Stimulated activated memory B cell treated with anti-CD40 and anti-IgM and Interleukin-4, amounts not matched to agents 10 μg/mL and 1 μg/mL and 100 μg/mL, for 72 hours (primary cell): ENCODE data around the gene DLG2.
A peak's percentile ranks its signal among the peaks of the same experiment; 100 is the strongest.
"Not testable (repeated sequence)": the region's sequence is repeated elsewhere in the genome, so short reads cannot be mapped to it uniquely, and the experiment has no call there.

Experiments
- ATAC-seq: fragments of 150-1000 bp; cut with Tn5 transposase; 2 replicates; pipeline ENCODE4 v1.10.0; 2021
- H3K27ac Mint-ChIP-seq: one replicate; pipeline ENCODE4 v1.8.0; 2022; ENCODE audit warnings: mild to moderate bottlenecking, mixed read lengths
- H3K27me3 Mint-ChIP-seq: one replicate; pipeline ENCODE4 v1.8.0; 2022; ENCODE audit warnings: mixed read lengths
- H3K36me3 Mint-ChIP-seq: one replicate; pipeline ENCODE4 v1.8.0; 2022; ENCODE audit warnings: mixed read lengths
- H3K4me1 Mint-ChIP-seq: one replicate; pipeline ENCODE4 v1.8.0; 2022; ENCODE audit warnings: mixed read lengths
- H3K4me3 Mint-ChIP-seq: one replicate; pipeline ENCODE4 v1.8.0; 2022; ENCODE audit warnings: mild to moderate bottlenecking, moderate library complexity, mixed read lengths
- H3K9me3 Mint-ChIP-seq: one replicate; pipeline ENCODE4 v1.8.0; 2022; ENCODE audit warnings: mixed read lengths

DLG2 gene

DNA sequence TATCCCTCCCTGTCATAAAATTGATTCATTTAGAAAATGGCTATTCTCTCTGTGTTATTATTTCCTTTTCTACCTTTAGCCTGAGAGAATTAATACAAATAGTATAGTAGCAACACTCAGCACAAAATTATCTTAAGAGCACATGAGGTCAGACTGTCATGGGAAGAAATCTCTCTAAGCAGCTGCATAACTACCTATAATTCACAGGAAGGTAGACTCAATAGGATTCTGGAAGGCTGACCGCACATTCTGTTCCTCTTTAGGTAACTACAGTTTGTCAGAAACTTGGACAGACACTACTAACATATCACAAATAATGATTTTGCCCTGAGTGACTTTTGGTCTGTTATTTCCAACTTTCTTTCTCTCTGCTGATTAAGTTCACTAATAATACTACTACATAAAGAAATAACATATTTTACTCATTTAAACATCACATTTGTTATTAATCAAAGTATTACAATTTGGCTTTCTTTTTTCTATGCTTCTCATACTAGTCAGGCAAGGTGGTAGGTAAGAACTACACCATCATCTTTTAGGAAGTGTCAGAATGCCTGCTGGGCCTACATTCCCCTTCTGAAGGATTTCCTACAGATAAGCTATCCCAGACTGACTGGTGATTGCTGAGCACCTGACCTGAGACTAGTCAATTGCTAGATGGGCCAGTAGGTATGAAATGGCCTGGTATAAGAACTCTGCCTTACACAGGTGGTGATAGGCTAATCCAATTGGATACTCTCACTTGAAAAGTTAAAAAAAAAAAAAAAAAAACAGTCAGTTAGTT lies 325.1 kb downstream of the DLG2 start:
- H3K27ac Mint-ChIP-seq, result no peak overlapping the region
- H3K27me3 Mint-ChIP-seq, result no peaks in the 10 kb centered on the region
- ATAC-seq, result peak; percentile 43

DNA sequence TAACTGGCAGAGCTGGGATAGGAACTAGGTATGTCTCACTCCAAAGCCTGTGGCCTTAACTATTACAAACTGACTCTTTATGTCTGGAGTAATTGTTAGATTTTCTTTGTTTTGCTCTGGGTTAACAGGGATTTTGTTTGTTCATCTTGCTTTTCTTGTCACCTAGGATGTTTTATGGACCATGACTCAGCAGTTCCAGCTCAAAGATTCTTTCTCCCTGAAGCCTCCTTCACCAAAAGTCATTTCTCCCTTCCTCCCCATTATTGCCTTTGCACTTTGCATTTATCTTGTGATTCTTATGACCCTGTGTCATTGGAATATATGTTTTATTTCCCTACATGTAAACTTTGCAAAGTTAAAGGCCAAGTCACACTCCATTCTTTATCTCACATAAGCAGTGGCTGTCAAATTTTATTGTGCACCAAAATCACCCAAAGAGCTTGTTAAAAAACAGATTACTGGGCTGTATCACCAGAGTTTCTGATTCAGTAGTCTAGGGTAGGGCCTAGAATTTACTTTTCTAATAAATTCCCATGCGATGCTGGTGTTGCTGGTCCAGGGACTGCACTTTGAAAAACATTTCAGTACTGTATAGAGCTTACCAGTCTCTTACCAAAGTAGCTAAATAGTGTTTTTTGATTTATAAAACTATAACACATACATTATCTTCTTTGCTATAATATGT lies 327.7 kb downstream of the DLG2 start:
- H3K9me3 Mint-ChIP-seq, result no peaks in the 10 kb centered on the region
- H3K36me3 Mint-ChIP-seq, result no peaks in the 10 kb centered on the region
- no peaks in the 10 kb centered on the region for H3K27me3 Mint-ChIP-seq

More for the DNA sequence above, 325.1 kb downstream of the DLG2 start:
- Mint-ChIP-seq H3K36me3 (no peaks in the 10 kb centered on the region), H3K9me3 (no peaks in the 10 kb centered on the region), H3K4me3 (no peak overlapping the region), H3K4me1 (peaks cover 15% of the 10 kb centered on the region)

DNA sequence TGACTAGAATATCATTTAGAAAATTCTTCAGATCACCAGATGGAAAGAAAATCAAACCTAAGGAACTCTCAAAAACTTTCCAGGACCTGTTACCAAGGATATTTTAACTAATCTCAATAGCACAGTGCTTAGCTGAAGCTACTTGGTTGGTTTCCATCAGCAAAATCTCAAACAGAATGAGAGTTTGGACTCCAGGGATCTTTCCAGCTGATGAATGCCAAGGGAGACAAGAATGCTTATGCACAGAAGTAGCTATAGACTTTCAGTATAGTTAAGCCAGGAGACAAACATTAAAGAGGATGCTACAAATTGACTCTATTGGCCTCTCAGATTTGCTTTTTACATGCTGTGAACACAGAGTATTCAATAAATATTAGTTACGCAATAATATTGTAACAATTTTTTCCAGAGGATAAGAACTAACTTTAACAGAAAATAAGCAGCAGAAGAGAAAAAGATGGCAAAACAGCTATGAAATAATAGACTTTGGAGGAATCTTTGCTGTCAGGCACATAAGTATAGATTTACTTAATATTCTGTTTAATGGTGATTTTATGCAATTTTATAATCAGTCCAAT lies 331.4 kb downstream of the DLG2 start:
- no peaks in the 10 kb centered on the region for H3K36me3 Mint-ChIP-seq
- H3K9me3 Mint-ChIP-seq, result peaks cover 3% of the 10 kb centered on the region
- no peaks in the 10 kb centered on the region for H3K27me3 Mint-ChIP-seq
- ATAC-seq, result no peak
- H3K4me1 Mint-ChIP-seq, result peaks cover 19% of the 10 kb centered on the region
- H3K4me3 Mint-ChIP-seq, result no peak overlapping the region
- no peak overlapping the region for H3K27ac Mint-ChIP-seq

More for the DNA sequence above, 327.7 kb downstream of the DLG2 start:
- no peak for ATAC-seq
- Mint-ChIP-seq H3K4me1 (peaks cover 15% of the 10 kb centered on the region), H3K4me3 (no peak overlapping the region), H3K27ac (no peak overlapping the region)

DNA sequence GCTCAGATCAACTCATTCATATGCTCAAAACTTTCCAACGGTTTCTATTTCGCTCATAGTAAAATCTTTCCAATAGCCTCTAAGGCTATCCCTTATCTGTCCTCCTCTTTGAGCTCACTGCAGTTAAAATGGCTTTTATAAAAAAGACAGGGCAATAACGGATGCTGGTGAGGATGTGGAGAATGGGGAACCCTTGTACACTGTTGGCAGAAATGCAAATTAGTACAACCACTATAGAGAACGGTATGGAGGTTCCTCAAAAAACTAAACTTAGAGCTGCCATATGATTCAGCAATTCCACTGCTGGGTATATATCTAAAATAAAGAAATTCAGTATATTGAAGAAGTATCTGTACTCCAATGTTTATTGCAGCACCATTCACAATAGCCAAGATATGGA lies 345.6 kb downstream of the DLG2 start:
- Mint-ChIP-seq H3K27me3 (no peaks in the 10 kb centered on the region), H3K4me3 (no peak overlapping the region), H3K36me3 (no peaks in the 10 kb centered on the region), H3K9me3 (no peaks in the 10 kb centered on the region), H3K27ac (no peak overlapping the region), H3K4me1 (peaks cover 13% of the 10 kb centered on the region)
- ATAC-seq, result peak; percentile 61

DNA sequence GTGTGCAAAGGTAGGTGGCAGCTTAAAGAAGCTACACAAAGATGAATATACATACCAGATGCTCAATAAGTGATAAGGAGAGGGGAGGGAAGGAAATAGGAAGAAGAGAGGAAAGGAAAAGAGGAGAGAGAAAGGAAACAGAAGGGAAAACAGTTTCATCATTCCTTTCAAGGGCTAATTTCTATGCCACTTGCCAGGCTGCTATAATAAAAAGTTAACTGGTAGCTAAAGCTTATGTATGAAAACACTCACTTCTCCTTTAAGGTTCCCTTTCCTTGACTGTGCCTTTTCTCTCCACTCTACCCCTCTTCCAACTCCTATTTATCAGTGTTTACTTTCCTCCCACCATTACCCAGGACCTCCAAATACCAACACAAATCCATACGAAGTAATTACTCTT lies 347.9 kb downstream of the DLG2 start:
- Mint-ChIP-seq H3K36me3 (no peaks in the 10 kb centered on the region), H3K4me3 (no peak overlapping the region), H3K4me1 (peaks cover 13% of the 10 kb centered on the region), H3K27ac (no peak overlapping the region), H3K9me3 (no peaks in the 10 kb centered on the region), H3K27me3 (no peaks in the 10 kb centered on the region)
- no peak for ATAC-seq

GRCh38 chr11:85277693-85278092 lies 349.5 kb downstream of the DLG2 start:
- Mint-ChIP-seq H3K27me3 (no peaks in the 10 kb centered on the region), H3K36me3 (no peaks in the 10 kb centered on the region), H3K4me1 (peaks cover 13% of the 10 kb centered on the region), H3K9me3 (no peaks in the 10 kb centered on the region), H3K27ac (no peak overlapping the region), H3K4me3 (no peak overlapping the region)
- no peak for ATAC-seq

DNA sequence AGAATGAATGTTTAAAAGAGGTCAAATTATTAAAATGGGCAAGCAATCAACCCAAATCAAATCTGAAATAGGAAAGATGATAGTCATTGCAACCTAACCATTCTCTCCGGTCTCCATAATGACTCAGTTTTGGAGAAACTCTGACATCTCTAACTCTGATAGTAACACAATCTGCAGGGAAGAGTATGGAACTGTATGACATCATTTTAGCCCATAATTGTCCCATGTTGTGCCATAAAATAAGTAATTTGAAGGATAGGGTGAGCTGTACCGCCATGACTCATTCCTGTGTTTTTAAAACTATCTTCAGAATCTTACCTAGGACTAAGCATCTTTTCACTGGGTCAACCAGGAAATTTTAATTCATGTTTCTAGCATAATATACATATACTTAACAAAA lies 350.8 kb downstream of the DLG2 start:
- H3K36me3 Mint-ChIP-seq, result peaks cover 9% of the 10 kb centered on the region
- ATAC-seq, result no peak
- peaks cover 7% of the 10 kb centered on the region for H3K9me3 Mint-ChIP-seq
- no peak overlapping the region for H3K4me3 Mint-ChIP-seq
- H3K27me3 Mint-ChIP-seq, result no peaks in the 10 kb centered on the region
- H3K4me1 Mint-ChIP-seq, result peaks cover 13% of the 10 kb centered on the region
- no peak overlapping the region for H3K27ac Mint-ChIP-seq

- H3K4me3 Mint-ChIP-seq, H3K27me3 Mint-ChIP-seq, H3K4me1 Mint-ChIP-seq, ATAC-seq, H3K27ac Mint-ChIP-seq: not testable (repeated sequence)
- Mint-ChIP-seq H3K9me3 (peaks cover 12% of the 10 kb centered on the region), H3K36me3 (peaks cover 14% of the 10 kb centered on the region)
Observed at GRCh38 chr11:85270315-85270714, 356.8 kb downstream of the DLG2 start.

DNA sequence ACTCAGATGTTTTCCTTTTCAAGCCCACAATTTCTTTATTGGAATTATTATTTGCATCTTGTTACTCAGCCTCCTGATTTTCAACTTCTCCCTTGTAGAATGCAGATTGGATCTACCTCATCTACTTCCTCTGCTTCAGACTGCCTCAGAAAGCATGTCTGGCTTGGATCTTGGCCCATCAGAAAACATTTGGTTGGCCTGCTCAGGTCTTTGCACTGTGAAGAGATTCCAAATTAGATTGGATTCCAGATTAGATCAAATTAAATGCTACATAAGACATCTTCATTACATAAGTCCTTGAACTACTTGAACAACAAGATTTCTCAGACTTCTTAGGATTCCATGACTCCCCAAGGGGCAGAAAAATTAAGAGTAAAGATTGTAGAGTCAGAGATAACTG lies 358.0 kb downstream of the DLG2 start:
- Mint-ChIP-seq H3K9me3 (peaks cover 12% of the 10 kb centered on the region), H3K36me3 (peaks cover 14% of the 10 kb centered on the region), H3K27ac (no peak overlapping the region), H3K4me1 (peaks cover 6% of the 10 kb centered on the region), H3K4me3 (no peak overlapping the region), H3K27me3 (no peaks in the 10 kb centered on the region)
- no peak for ATAC-seq

GRCh38 chr11:85266646-85267045 lies 360.5 kb downstream of the DLG2 start:
- no peak overlapping the region for H3K4me3 Mint-ChIP-seq
- no peak overlapping the region for H3K27ac Mint-ChIP-seq
- H3K9me3 Mint-ChIP-seq, result peaks cover 5% of the 10 kb centered on the region
- no peaks in the 10 kb centered on the region for H3K27me3 Mint-ChIP-seq
- peaks cover 14% of the 10 kb centered on the region for H3K4me1 Mint-ChIP-seq
- H3K36me3 Mint-ChIP-seq, result peaks cover 6% of the 10 kb centered on the region
- no peak for ATAC-seq

DNA sequence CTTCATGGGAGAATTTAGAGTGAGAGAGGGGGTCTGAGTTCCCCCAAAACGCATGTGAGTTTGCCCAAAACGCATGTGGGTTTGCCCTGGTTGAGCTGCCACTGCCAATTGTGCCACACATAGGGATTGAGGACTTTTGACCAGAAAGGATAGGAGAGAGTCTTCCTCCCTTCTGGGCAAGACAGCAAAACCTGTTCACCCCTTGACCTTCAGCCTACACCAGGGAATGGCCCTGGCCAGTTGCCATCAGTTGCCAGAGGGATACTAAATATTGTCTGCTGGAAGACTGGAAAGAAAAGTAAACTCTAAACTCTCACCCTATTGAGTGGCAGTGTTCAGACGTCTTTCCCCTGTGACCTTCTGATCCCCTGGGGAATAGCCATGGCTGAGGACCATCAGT lies 363.8 kb downstream of the DLG2 start:
- no peaks in the 10 kb centered on the region for H3K36me3 Mint-ChIP-seq
- H3K4me1 Mint-ChIP-seq, result peaks cover 8% of the 10 kb centered on the region
- H3K9me3 Mint-ChIP-seq, result no peaks in the 10 kb centered on the region
- no peak overlapping the region for H3K27ac Mint-ChIP-seq
- no peaks in the 10 kb centered on the region for H3K27me3 Mint-ChIP-seq
- H3K4me3 Mint-ChIP-seq, result no peak overlapping the region
- ATAC-seq, result no peak

DNA sequence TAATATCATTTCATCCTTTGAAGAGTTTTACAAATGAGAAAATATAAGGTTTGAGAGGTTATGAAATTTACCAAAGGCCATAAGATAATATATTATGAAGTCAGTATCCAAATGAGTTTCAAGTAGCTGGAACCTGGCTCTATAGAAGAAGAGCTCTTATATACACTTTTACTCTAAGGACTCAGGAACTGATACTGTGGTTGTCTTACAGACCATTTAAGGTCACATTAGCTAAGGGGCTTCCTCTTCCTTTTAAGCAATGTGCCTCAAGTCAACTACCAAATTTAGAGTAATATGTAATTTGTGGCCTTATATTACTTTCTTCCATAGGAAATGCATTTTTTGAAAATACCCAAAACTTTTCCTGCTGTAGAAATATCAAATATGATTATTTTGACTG lies 369.3 kb downstream of the DLG2 start:
- no peak overlapping the region for H3K4me3 Mint-ChIP-seq
- H3K4me1 Mint-ChIP-seq, result no peaks in the 10 kb centered on the region
- H3K27ac Mint-ChIP-seq, result no peak overlapping the region
- H3K27me3 Mint-ChIP-seq, result no peaks in the 10 kb centered on the region
- ATAC-seq, result no peak
- peaks cover 7% of the 10 kb centered on the region for H3K36me3 Mint-ChIP-seq
- H3K9me3 Mint-ChIP-seq, result peaks cover 5% of the 10 kb centered on the region

GRCh38 chr11:85256433-85256832 lies 370.7 kb downstream of the DLG2 start:
- Mint-ChIP-seq H3K4me1 (no peaks in the 10 kb centered on the region), H3K36me3 (peaks cover 7% of the 10 kb centered on the region), H3K27me3 (no peaks in the 10 kb centered on the region), H3K9me3 (peaks cover 8% of the 10 kb centered on the region), H3K4me3 (no peak overlapping the region), H3K27ac (no peak overlapping the region)
- ATAC-seq, result no peak

GRCh38 chr11:85249482-85249881 lies 377.7 kb downstream of the DLG2 start:
- H3K4me1 Mint-ChIP-seq, result no peaks in the 10 kb centered on the region
- H3K4me3 Mint-ChIP-seq, result no peak overlapping the region
- H3K27ac Mint-ChIP-seq, result no peak overlapping the region
- peaks cover 7% of the 10 kb centered on the region for H3K36me3 Mint-ChIP-seq
- no peak for ATAC-seq
- H3K27me3 Mint-ChIP-seq, result no peaks in the 10 kb centered on the region
- H3K9me3 Mint-ChIP-seq, result peaks cover 8% of the 10 kb centered on the region

GRCh38 chr11:85247797-85248196 lies 379.3 kb downstream of the DLG2 start:
- no peaks in the 10 kb centered on the region for H3K27me3 Mint-ChIP-seq
- peaks cover 3% of the 10 kb centered on the region for H3K9me3 Mint-ChIP-seq
- H3K36me3 Mint-ChIP-seq, result no peaks in the 10 kb centered on the region
- no peak overlapping the region for H3K4me3 Mint-ChIP-seq
- ATAC-seq, result no peak
- no peak overlapping the region for H3K27ac Mint-ChIP-seq
- H3K4me1 Mint-ChIP-seq, result no peaks in the 10 kb centered on the region

- no peak overlapping the region for H3K27ac Mint-ChIP-seq
- H3K4me1 Mint-ChIP-seq, result no peaks in the 10 kb centered on the region
- H3K36me3 Mint-ChIP-seq, result no peaks in the 10 kb centered on the region
- ATAC-seq, result no peak
- H3K27me3 Mint-ChIP-seq, result no peaks in the 10 kb centered on the region
- H3K4me3 Mint-ChIP-seq, result no peak overlapping the region
- peaks cover 2% of the 10 kb centered on the region for H3K9me3 Mint-ChIP-seq
Observed at GRCh38 chr11:85238906-85239305, 388.2 kb downstream of the DLG2 start.
